Mesendoderm (in vitro differentiated cells): ENCODE data around the gene NLRP1. TPM values are rescaled to one million over a fixed set of nuclear protein-coding genes. Genes with fewer than 3 reads are reported as not detected.

Experiments
- DNase-seq: peaks from one replicate; pipeline ENCODE4 v3.0.0; 2013
- H2AK5ac ChIP-seq: 2 replicates; pipeline ENCODE4 v1.6.1; 2013; ENCODE audit warnings: low read length, inconsistent platforms
- H2BK120ac ChIP-seq: 2 replicates; pipeline ENCODE4 v1.6.1; 2013; ENCODE audit warnings: low read depth, mild to moderate bottlenecking, low read length, moderate library complexity, mixed read lengths
- H2BK15ac ChIP-seq: replicated peaks from 2 replicates; pipeline ENCODE4 v1.6.1; 2013; ENCODE audit warnings: low read depth, mild to moderate bottlenecking, moderate library complexity
- H2BK5ac ChIP-seq: 2 replicates; pipeline ENCODE4 v1.6.1; 2013; ENCODE audit warnings: low read length, inconsistent platforms
- H3K18ac ChIP-seq: 2 replicates; pipeline ENCODE4 v1.6.1; 2013; ENCODE audit warnings: mild to moderate bottlenecking, low read length, mixed read lengths
- H3K23ac ChIP-seq: one replicate; pipeline ENCODE4 v1.6.1; 2013; ENCODE audit warnings: low read length
- H3K27ac ChIP-seq: 2 replicates; pipeline ENCODE4 v1.5.1; 2013; ENCODE audit warnings: low read depth, mild to moderate bottlenecking, inconsistent platforms, low read length, moderate library complexity
- H3K27me3 ChIP-seq: 2 replicates; pipeline ENCODE4 v1.6.1; 2013; ENCODE audit warnings: low read length, control low read depth, mild to moderate bottlenecking, inconsistent platforms; ENCODE audit not compliant: insufficient read depth, poor library complexity
- H3K36me3 ChIP-seq: 2 replicates; pipeline ENCODE4 v1.6.1; 2013; ENCODE audit warnings: low read length, inconsistent platforms; ENCODE audit not compliant: control insufficient read depth, insufficient read depth
- H3K4ac ChIP-seq: one replicate; pipeline ENCODE4 v1.6.1; 2013; ENCODE audit warnings: low read depth, mild to moderate bottlenecking, low read length, moderate library complexity
- H3K4me1 ChIP-seq: 2 replicates; pipeline ENCODE4 v1.6.1; 2013; ENCODE audit warnings: low read depth, low read length, inconsistent platforms; ENCODE audit not compliant: control insufficient read depth
- H3K4me2 ChIP-seq: 2 replicates; pipeline ENCODE4 v1.6.1; 2013; ENCODE audit warnings: low read length
- H3K4me3 ChIP-seq: 2 replicates; pipeline ENCODE4 v1.5.1; 2013; ENCODE audit warnings: mild to moderate bottlenecking, low read length
- H3K56ac ChIP-seq: one replicate; pipeline ENCODE4 v1.6.1; 2013; ENCODE audit warnings: low read length
- H3K79me1 ChIP-seq: 2 replicates; pipeline ENCODE4 v1.6.1; 2013; ENCODE audit warnings: low read length, inconsistent platforms
- H3K79me2 ChIP-seq: 2 replicates; pipeline ENCODE4 v1.6.1; 2013; ENCODE audit warnings: mild to moderate bottlenecking, low read length; ENCODE audit not compliant: control insufficient read depth, insufficient read depth
- H3K9ac ChIP-seq: 2 replicates; pipeline ENCODE4 v1.6.1; 2013; ENCODE audit warnings: low read length, inconsistent platforms
- H4K5ac ChIP-seq: one replicate; pipeline ENCODE4 v1.6.1; 2013; ENCODE audit warnings: low read length
- H4K8ac ChIP-seq: one replicate; pipeline ENCODE4 v1.6.1; 2013; ENCODE audit warnings: low read depth, mild to moderate bottlenecking, control low read depth, low read length, moderate library complexity
- WGBS: extraction: QIAGEN DNeasy Blood & Tissue Kit; methylation state at CpG from one replicate; pipeline ENCODE4 v1.1.7; 2013; ENCODE audit warnings: low lambda C conversion rate, missing lambda C conversion rate; ENCODE audit not compliant: insufficient coverage; ENCODE audit errors: extremely low coverage; 5-methylcytosine and 5-hydroxymethylcytosine counted together
- polyA plus RNA-seq, 2 experiments: library from polyadenylated mRNA; stranded (reverse); fragments of 200-250 nt; gene quantifications; one replicate each; pipeline ENCODE4 v1.2.3, GENCODE V29; 2013

The NLRP1 gene
- 1.7 TPM for polyA plus RNA-seq (2013, experiment 1 of 2)
- polyA plus RNA-seq (2013, experiment 2 of 2), result 1.4 TPM

- no peak within 1 kb of the TSS for H2AK5ac ChIP-seq
- no peak within 1 kb of the TSS for H3K9ac ChIP-seq
- H3K27ac ChIP-seq, result no peak within 1 kb of the TSS
- no peak within 1 kb of the TSS for H3K18ac ChIP-seq
- no peak within 1 kb of the TSS for H3K4me2 ChIP-seq
- no peaks in the 10 kb centered on the region for H3K36me3 ChIP-seq
- no peak within 1 kb of the TSS for H3K4me3 ChIP-seq
- WGBS, result no CpG with 5 or more reads among the region's 14 CpGs
- H3K4me1 ChIP-seq, result no peaks in the 10 kb centered on the region
- H3K27me3 ChIP-seq, result no peaks in the 10 kb centered on the region
- peak; percentile 81 for DNase-seq
- no peak within 1 kb of the TSS for H3K23ac ChIP-seq
- no peak within 1 kb of the TSS for H2BK15ac ChIP-seq
- H3K79me2 ChIP-seq, result no peaks in the 10 kb centered on the region
- H3K79me1 ChIP-seq, result no peaks in the 10 kb centered on the region
- no peak within 1 kb of the TSS for H2BK5ac ChIP-seq
- no peak within 1 kb of the TSS for H3K4ac ChIP-seq
- no peak within 1 kb of the TSS for H4K5ac ChIP-seq
- no peak within 1 kb of the TSS for H4K8ac ChIP-seq
- no peak within 1 kb of the TSS for H3K56ac ChIP-seq
- H2BK120ac ChIP-seq, result no peak within 1 kb of the TSS
Observed at GRCh38 chr17:5584383-5585286, at the start of gene NLRP1. Gene NLRP1 (minus strand): TSS chr17:5584509. CDS start chr17:5583957, 552 bp downstream.

- H2BK5ac ChIP-seq, result no peak overlapping the region
- no peak overlapping the region for H3K56ac ChIP-seq
- H4K5ac ChIP-seq, result no peak overlapping the region
- no CpG with 5 or more reads among the region's 3 CpGs for WGBS
- H3K4me1 ChIP-seq, result no peaks in the 10 kb centered on the region
- H3K36me3 ChIP-seq, result no peaks in the 10 kb centered on the region
- no peak overlapping the region for H2BK120ac ChIP-seq
- no peak overlapping the region for H2BK15ac ChIP-seq
- no peak overlapping the region for H2AK5ac ChIP-seq
- H3K4ac ChIP-seq, result no peak overlapping the region
- no peak overlapping the region for H3K23ac ChIP-seq
- H3K4me3 ChIP-seq, result no peak overlapping the region
- no peak overlapping the region for H3K4me2 ChIP-seq
- no peaks in the 10 kb centered on the region for H3K27me3 ChIP-seq
- H3K79me1 ChIP-seq, result no peaks in the 10 kb centered on the region
- H3K9ac ChIP-seq, result no peak overlapping the region
- no peaks in the 10 kb centered on the region for H3K79me2 ChIP-seq
- H4K8ac ChIP-seq, result no peak overlapping the region
- H3K27ac ChIP-seq, result no peak overlapping the region
- DNase-seq, result no peak
- no peak overlapping the region for H3K18ac ChIP-seq
Observed at GRCh38 chr17:5631958-5632590, 47.8 kb upstream of the NLRP1 start.

GRCh38 chr17:5630434-5630833, 46.1 kb upstream of the NLRP1 start:
- no peak overlapping the region for H3K27ac ChIP-seq
- no peak overlapping the region for H3K9ac ChIP-seq
- no peak overlapping the region for H2AK5ac ChIP-seq
- H3K18ac ChIP-seq, result no peak overlapping the region
- H4K5ac ChIP-seq, result no peak overlapping the region
- H3K4me2 ChIP-seq, result no peak overlapping the region
- H4K8ac ChIP-seq, result no peak overlapping the region
- H3K36me3 ChIP-seq, result no peaks in the 10 kb centered on the region
- no peak overlapping the region for H2BK15ac ChIP-seq
- H3K4me1 ChIP-seq, result no peaks in the 10 kb centered on the region
- H3K27me3 ChIP-seq, result no peaks in the 10 kb centered on the region
- DNase-seq, result no peak
- no peaks in the 10 kb centered on the region for H3K79me1 ChIP-seq
- no CpG with 5 or more reads among the region's 2 CpGs for WGBS
- no peak overlapping the region for H3K56ac ChIP-seq
- H3K4me3 ChIP-seq, result no peak overlapping the region
- H3K79me2 ChIP-seq, result no peaks in the 10 kb centered on the region
- H2BK5ac ChIP-seq, result no peak overlapping the region
- H3K23ac ChIP-seq, result no peak overlapping the region
- H2BK120ac ChIP-seq, result no peak overlapping the region
- no peak overlapping the region for H3K4ac ChIP-seq

GRCh38 chr17:5629128-5629527, 44.8 kb upstream of the NLRP1 start:
- Histone ChIP-seq H3K36me3 (no peaks in the 10 kb centered on the region), H2BK15ac (no peak overlapping the region), H3K23ac (no peak overlapping the region), H3K27ac (no peak overlapping the region), H2BK5ac (no peak overlapping the region), H2AK5ac (no peak overlapping the region), H3K4ac (no peak overlapping the region), H3K4me3 (no peak overlapping the region), H4K5ac (no peak overlapping the region), H3K27me3 (no peaks in the 10 kb centered on the region), H3K79me2 (no peaks in the 10 kb centered on the region), H3K4me1 (no peaks in the 10 kb centered on the region), H2BK120ac (no peak overlapping the region), H3K4me2 (no peak overlapping the region), H3K79me1 (no peaks in the 10 kb centered on the region), H4K8ac (no peak overlapping the region), H3K56ac (no peak overlapping the region), H3K18ac (no peak overlapping the region), H3K9ac (no peak overlapping the region)
- no CpG with 5 or more reads among the region's 7 CpGs for WGBS
- no peak for DNase-seq

GRCh38 chr17:5628262-5628661, 44.0 kb upstream of the NLRP1 start:
- no peaks in the 10 kb centered on the region for H3K27me3 ChIP-seq
- no peaks in the 10 kb centered on the region for H3K79me2 ChIP-seq
- DNase-seq, result no peak
- H3K18ac ChIP-seq, result no peak overlapping the region
- H2BK15ac ChIP-seq, result no peak overlapping the region
- no peak overlapping the region for H3K23ac ChIP-seq
- no peak overlapping the region for H2BK5ac ChIP-seq
- H3K4ac ChIP-seq, result no peak overlapping the region
- no peaks in the 10 kb centered on the region for H3K36me3 ChIP-seq
- H3K56ac ChIP-seq, result no peak overlapping the region
- no peak overlapping the region for H3K4me3 ChIP-seq
- H3K4me1 ChIP-seq, result no peaks in the 10 kb centered on the region
- no CpG with 5 or more reads among the region's 3 CpGs for WGBS
- H3K4me2 ChIP-seq, result no peak overlapping the region
- no peak overlapping the region for H2AK5ac ChIP-seq
- H3K27ac ChIP-seq, result no peak overlapping the region
- no peak overlapping the region for H3K9ac ChIP-seq
- H2BK120ac ChIP-seq, result no peak overlapping the region
- H4K8ac ChIP-seq, result no peak overlapping the region
- H3K79me1 ChIP-seq, result no peaks in the 10 kb centered on the region
- H4K5ac ChIP-seq, result no peak overlapping the region
